Mesothelial cell of epicardium (in vitro differentiated cells): ENCODE results near the gene SFT2D3. TPM values are rescaled to one million over a fixed set of nuclear protein-coding genes. Genes with fewer than 3 reads are reported as not detected.

Source experiments
- DNase-seq, 2 experiments: peaks; one replicate each; pipeline ENCODE4 v3.0.0; 2021; ENCODE audit warnings: low spot score in 2 of 2; ENCODE audit not compliant: unreplicated experiment in 2 of 2
- H3K27ac Mint-ChIP-seq: 2 replicates; pipeline ENCODE4 v1.8.0; 2021; ENCODE audit warnings: mixed read lengths
- H3K27me3 Mint-ChIP-seq: 2 replicates; pipeline ENCODE4 v1.8.0; 2021; ENCODE audit warnings: low read depth, mixed read lengths
- H3K36me3 Mint-ChIP-seq: 2 replicates; pipeline ENCODE4 v1.8.0; 2021; ENCODE audit warnings: mixed read lengths
- H3K4me1 Mint-ChIP-seq: 2 replicates; pipeline ENCODE4 v1.8.0; 2021; ENCODE audit warnings: mixed read lengths
- H3K4me3 Mint-ChIP-seq: 2 replicates; pipeline ENCODE4 v1.8.0; 2021; ENCODE audit warnings: mild to moderate bottlenecking, moderate library complexity, mixed read lengths
- H3K9me3 Mint-ChIP-seq: 2 replicates; pipeline ENCODE4 v1.8.0; 2021; ENCODE audit warnings: mixed read lengths
- CTCF ChIP-seq: fragments of 200-600 bp; sonication (generic); IDR thresholded peaks from one replicate; pipeline ENCODE4 v1.5.0; 2021; ENCODE audit warnings: antibody characterized with exemption; ENCODE audit not compliant: unreplicated experiment
- total RNA-seq: library from RNA; stranded (reverse); gene quantifications from 3 replicates; pipeline ENCODE4 v1.2.1, GENCODE V29; 2021

Gene SFT2D3
- total RNA-seq, 1 donor from 2014 or later = 12.9 TPM

DNA sequence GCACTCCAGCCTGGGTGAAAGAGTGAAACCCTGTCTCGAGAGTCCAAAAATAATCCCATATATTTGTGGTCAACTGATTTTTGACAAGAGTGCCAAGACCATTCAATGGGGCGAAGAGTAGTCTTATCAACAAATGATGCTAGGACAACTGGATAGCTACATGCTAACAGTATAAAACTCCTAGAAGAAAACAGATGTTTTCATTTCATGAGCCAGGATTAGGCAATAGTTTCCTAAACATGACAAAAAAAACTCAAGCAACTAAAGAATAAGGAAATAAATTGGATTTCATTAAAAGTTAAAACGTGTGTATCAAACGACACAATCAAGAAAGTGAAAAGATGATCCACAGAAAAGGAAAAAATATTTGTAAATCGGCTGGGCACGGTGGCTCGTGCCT is 32.2 kb upstream of the SFT2D3 start:
- H3K4me3 Mint-ChIP-seq = no peak overlapping the region
- H3K9me3 Mint-ChIP-seq = peaks cover 13% of the 10 kb centered on the region
- no peak for TF ChIP-seq CTCF
- no peak for DNase-seq
- no peaks in the 10 kb centered on the region for H3K4me1 Mint-ChIP-seq
- H3K27me3 Mint-ChIP-seq = peaks cover 61% of the 10 kb centered on the region
- no peak overlapping the region for H3K27ac Mint-ChIP-seq
- H3K36me3 Mint-ChIP-seq = no peaks in the 10 kb centered on the region

DNA sequence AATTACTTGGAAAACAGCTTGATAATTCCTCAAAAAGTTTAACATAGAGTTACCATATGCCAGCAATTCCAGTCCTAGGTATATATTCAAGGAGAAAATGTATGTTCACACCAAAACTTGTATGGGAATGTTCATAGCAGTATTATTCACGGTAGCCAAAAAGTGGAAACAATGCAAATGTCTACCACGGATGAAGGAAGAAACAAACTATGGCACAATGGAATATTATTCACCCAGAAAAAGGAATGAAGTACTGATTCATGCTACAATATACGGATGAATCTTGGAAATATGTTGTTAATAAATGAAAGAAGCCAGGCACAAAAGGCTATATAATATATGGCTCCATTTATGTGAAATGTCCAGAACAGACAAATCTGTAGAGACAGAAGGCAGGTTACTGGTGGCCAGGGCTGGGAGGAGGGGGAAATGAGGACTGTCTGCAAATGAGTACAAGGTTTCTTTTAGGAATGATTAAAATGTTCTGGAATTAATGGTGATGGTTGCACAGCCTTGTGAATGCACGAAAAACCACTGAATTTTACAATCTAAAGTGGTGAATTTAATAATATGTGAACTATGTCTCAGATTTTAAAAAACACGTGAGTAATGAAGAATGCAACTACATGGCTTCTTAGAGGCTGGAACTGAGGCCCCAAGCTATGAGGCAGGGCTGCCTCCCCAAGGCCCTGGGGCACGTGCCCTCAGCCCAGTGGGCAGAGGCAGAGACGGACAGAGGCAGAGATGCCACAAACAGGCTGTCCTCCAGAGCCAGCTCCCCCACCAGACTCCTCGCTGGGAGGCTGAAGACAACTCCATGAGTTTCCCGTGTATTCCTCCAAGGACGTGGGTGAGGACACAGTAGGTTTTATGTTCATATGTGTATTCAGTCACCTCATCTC is 31.0 kb upstream of the SFT2D3 start:
- H3K4me1 Mint-ChIP-seq = peaks cover 4% of the 10 kb centered on the region
- TF ChIP-seq CTCF = no peak
- H3K36me3 Mint-ChIP-seq = no peaks in the 10 kb centered on the region
- peaks cover 56% of the 10 kb centered on the region for H3K27me3 Mint-ChIP-seq
- no peak for DNase-seq
- H3K27ac Mint-ChIP-seq = no peak overlapping the region
- no peak overlapping the region for H3K4me3 Mint-ChIP-seq
- peaks cover 13% of the 10 kb centered on the region for H3K9me3 Mint-ChIP-seq

DNA sequence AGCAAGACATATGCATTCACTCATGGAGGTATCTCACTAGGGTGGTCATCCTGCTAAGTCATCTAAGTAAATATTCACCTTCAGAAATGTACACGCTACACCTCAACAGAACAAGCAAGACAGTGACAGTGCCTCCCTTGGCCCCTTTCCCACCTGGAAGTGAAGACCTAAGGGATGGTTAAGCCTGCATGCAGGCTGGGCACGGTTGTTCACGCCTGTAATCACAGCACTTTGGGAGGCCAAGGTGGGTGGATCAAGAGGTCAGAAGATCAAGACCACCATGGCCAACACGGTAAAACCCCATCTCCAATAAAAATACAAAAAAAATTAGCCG is 30.4 kb upstream of the SFT2D3 start:
- DNase-seq = no peak
- Mint-ChIP-seq H3K4me3 (no peak overlapping the region), H3K9me3 (peaks cover 13% of the 10 kb centered on the region), H3K27ac (no peak overlapping the region), H3K36me3 (no peaks in the 10 kb centered on the region), H3K27me3 (peaks cover 55% of the 10 kb centered on the region), H3K4me1 (peaks cover 7% of the 10 kb centered on the region)
- no peak for TF ChIP-seq CTCF

- H3K27ac Mint-ChIP-seq = no peak overlapping the region
- TF ChIP-seq CTCF = no peak
- no peak overlapping the region for H3K4me3 Mint-ChIP-seq
- H3K36me3 Mint-ChIP-seq = no peaks in the 10 kb centered on the region
- H3K9me3 Mint-ChIP-seq = peaks cover 13% of the 10 kb centered on the region
- DNase-seq = no peak
- H3K4me1 Mint-ChIP-seq = peaks cover 11% of the 10 kb centered on the region
- H3K27me3 Mint-ChIP-seq = peaks cover 55% of the 10 kb centered on the region
These were observed 29.6 kb upstream of the SFT2D3 start for GRCh38 chr2:127671557-127672302.

GRCh38 chr2:127672341-127673224 is 28.7 kb upstream of the SFT2D3 start:
- Mint-ChIP-seq H3K27ac (no peak overlapping the region), H3K36me3 (no peaks in the 10 kb centered on the region), H3K27me3 (peaks cover 56% of the 10 kb centered on the region), H3K9me3 (peaks cover 10% of the 10 kb centered on the region), H3K4me1 (peaks cover 11% of the 10 kb centered on the region), H3K4me3 (no peak overlapping the region)
- no peak for DNase-seq
- no peak for TF ChIP-seq CTCF
